Activated T-cell treated with anti-CD3 and anti-CD28 coated beads, Interleukin-2, amount 50 U/mL, for 4 hours (primary cell): ENCODE data around the gene ETV3. TPM values are rescaled to one million over a fixed set of nuclear protein-coding genes. Genes with fewer than 3 reads are reported as not detected.
"Not testable (repeated sequence)": the region's sequence is repeated elsewhere in the genome, so short reads cannot be mapped to it uniquely, and the experiment has no call there.

Experiments used
- ATAC-seq, 2 donors: fragments of 200-7000 bp; cut with Tn5 transposase; one replicate each; pipeline ENCODE4 v1.10.0; 2021
- DNase-seq: peaks from one replicate; pipeline ENCODE4 v3.0.0-alpha.2; 2020
- H3K27me3 Mint-ChIP-seq: one replicate; pipeline ENCODE4 v1.8.0; 2021; ENCODE audit warnings: low read depth, mixed read lengths
- H3K36me3 Mint-ChIP-seq: one replicate; pipeline ENCODE4 v1.8.0; 2022; ENCODE audit warnings: mixed read lengths; ENCODE audit not compliant: insufficient read depth
- H3K4me1 Mint-ChIP-seq: one replicate; pipeline ENCODE4 v1.8.0; 2021; ENCODE audit warnings: low read depth, mixed read lengths
- H3K4me3 Mint-ChIP-seq: one replicate; pipeline ENCODE4 v1.8.0; 2021; ENCODE audit warnings: mild to moderate bottlenecking, moderate library complexity, mixed read lengths
- H3K9me3 Mint-ChIP-seq: one replicate; pipeline ENCODE4 v1.8.0; 2021; ENCODE audit warnings: mixed read lengths
- total RNA-seq, 3 donors: library from RNA; stranded (reverse); gene quantifications; one replicate each; pipeline ENCODE4 v1.2.1, GENCODE V29; 2021

ETV3 gene
- total RNA-seq, result 10 to 100 TPM; 20.3 to 23.5 (median 21.2) TPM

DNA sequence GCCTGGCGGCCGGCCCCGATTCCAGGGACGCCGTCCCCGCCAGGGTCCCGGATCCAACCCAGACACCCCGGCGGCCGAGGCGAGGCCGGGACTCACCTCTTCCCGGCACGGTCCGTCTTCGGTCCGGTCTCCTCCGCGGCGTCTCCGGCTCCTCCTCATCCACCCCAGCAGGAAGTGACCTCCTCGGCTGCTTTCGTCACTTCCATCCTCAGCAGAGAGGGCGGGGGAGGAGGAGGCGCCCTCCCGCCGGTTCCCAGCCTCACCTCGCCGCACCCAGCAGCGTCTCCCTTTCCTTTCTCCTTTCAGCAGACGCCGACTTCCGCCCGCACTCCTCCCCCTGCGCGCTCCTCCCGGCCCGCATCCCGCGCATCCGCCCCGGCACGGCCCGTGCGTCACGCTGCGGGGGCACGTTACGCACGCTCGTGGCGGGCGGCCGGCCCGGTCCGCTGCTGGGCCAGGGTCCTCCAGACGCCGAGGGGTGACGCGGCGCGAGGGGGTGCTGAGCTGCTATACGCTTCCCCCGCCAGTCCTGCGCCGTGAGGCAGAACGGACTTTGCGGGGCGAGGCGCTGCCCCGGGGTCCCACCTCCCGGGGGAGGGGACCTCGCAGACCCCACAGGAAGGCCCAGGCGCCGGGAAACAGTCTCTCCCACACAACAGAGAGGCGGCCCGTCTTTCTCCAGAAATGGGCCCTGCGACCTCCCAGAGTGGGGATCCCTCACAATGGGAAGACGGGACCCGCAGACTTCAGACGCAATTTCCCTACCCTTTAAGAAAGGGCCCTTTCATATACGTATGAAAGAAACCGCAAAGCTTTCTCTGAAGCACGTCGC lies at the start of gene ETV3:
ETV3 (minus strand) TSS at position 176 of the 832 bp plus-strand sequence. CDS start 2,043 bp downstream, outside the sequence.
- ATAC-seq, result peak; percentile 82
- peaks cover 66% of the 10 kb centered on the region for H3K4me1 Mint-ChIP-seq

DNA sequence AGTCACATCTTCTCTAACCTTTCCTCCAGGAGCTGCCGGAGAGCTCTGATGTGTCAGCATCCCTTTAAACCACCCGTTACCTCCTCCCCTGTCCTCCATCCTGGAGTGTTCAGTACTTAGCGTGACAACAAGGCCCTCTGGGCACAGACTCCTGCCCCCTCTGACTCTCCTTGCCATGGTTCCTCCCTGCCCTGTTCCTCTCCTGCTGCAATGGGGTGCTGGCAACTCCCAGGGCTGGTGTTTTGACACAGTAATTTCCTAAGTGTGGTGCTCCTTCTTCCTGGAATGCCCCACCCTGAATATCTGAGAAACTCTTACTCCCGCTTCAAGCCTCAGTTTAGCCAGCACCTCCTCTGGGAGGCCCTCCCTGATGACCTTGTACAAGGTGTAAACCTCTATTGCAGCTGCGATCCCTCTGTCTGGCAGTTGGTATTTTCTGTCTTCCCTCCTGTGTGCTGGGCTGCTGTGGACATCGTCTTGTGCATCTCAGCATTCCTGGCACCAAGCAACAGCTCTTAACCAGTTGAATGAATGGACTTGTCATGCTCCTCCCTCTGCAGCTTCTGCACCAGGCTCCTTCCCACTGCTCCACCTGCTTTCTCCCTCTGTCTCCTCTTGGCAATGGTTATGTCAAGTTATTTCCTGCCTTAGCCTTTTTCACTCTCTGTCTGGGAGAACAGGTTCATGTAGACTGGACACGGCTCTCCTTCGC lies 48.2 kb upstream of the ETV3 start:
- peaks cover 34% of the 10 kb centered on the region for H3K27me3 Mint-ChIP-seq
- H3K36me3 Mint-ChIP-seq, result no peaks in the 10 kb centered on the region
- no peak overlapping the region for H3K4me3 Mint-ChIP-seq
- H3K4me1 Mint-ChIP-seq, result no peaks in the 10 kb centered on the region
- ATAC-seq, result no peak
- no peak for DNase-seq
- no peaks in the 10 kb centered on the region for H3K9me3 Mint-ChIP-seq

More for the DNA sequence above, at the start of gene ETV3:
- H3K36me3 Mint-ChIP-seq, result peaks cover 24% of the 10 kb centered on the region
- H3K4me3 Mint-ChIP-seq, result peak within 1 kb of the TSS; percentile 98
- peak; percentile 76 for DNase-seq
- H3K27me3 Mint-ChIP-seq, result no peaks in the 10 kb centered on the region
- no peaks in the 10 kb centered on the region for H3K9me3 Mint-ChIP-seq

DNA sequence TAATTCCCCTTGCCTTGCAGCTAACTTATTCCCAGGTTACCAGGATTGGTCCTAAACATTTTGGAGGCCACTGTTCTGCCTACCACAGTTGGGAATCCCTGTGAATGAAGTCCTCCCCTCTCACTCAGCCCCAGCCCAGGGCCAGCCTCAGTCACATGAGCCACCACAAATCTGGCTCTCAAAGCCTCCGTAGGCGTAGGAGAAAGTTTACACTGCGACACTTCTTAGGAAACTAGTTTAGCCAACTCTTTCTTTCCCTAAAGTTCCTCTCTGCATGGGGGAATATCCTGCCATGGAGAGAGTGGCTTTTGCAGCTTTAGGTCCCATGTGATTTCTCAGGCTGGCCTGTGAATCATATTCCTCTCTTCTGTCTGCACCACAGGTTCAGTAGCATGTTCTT lies 45.7 kb upstream of the ETV3 start:
- DNase-seq, result no peak
- H3K9me3 Mint-ChIP-seq, result no peaks in the 10 kb centered on the region
- H3K27me3 Mint-ChIP-seq, result peaks cover 35% of the 10 kb centered on the region
- H3K36me3 Mint-ChIP-seq, result no peaks in the 10 kb centered on the region
- ATAC-seq, result no peak
- H3K4me1 Mint-ChIP-seq, result no peaks in the 10 kb centered on the region
- no peak overlapping the region for H3K4me3 Mint-ChIP-seq

DNA sequence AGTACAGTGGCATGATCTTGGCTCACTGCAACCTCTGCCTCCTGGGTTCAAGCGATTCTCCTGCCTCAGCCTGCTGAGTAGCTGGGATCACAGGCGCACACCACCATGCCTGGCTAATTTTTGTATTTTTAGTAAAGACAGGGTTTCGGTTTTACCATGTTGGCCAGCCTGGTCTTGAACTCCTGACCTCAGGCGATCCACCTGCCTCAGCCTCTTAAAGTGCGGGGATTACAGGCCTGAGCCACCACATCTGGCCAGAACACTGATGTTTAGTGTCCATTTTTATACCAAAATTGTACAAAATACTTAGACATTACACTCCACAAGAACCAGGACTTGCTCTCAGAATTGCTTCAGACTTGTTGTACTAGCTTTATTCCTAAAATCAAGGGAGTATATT lies 44.2 kb upstream of the ETV3 start:
- ATAC-seq, H3K9me3 Mint-ChIP-seq, H3K36me3 Mint-ChIP-seq, H3K4me1 Mint-ChIP-seq, H3K4me3 Mint-ChIP-seq, DNase-seq: not testable (repeated sequence)
- H3K27me3 Mint-ChIP-seq, result peaks cover 29% of the 10 kb centered on the region

DNA sequence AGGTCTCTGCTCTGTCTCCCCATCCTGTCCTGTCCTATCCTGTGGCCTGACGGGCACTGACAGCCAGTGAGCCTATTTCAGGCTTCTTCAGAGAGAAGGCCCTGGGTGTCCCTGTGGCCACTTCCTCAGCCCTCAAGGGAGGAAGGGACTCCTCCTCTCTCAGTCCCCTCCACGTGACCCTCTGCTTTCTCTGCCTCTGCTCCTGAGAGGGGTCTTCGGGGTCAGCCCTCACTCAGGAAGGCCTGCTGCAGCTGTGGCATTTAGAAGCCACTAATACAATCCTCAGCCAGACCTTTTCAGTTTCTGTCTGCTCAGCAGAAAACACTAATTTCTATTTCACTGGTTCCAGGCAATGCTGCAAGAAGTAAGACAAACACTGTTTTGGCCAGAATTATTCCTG lies 43.6 kb upstream of the ETV3 start:
- Mint-ChIP-seq H3K36me3 (no peaks in the 10 kb centered on the region), H3K4me1 (no peaks in the 10 kb centered on the region), H3K4me3 (no peak overlapping the region), H3K9me3 (no peaks in the 10 kb centered on the region), H3K27me3 (peaks cover 31% of the 10 kb centered on the region)
- ATAC-seq, result no peak
- no peak for DNase-seq

DNA sequence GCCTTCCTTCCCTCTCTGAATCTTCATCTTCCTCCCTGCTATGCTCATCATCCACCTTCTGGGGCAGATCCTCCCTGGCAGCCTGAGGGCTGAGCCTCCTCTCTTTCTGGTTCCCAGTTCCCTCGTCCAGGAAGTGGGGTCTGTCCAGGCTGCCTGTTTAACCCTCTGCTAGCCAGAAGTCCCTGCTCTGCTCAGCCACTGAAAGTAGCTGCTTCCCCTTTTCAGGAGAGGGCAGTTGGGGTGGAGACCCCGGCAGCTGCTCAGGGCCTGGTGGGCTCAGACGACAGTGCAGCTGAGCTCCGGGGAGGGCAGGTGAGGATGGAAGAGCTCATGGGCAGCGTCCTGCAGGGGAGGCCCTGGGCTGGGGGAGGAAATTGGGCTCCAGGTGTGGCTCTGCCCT lies 43.1 kb upstream of the ETV3 start:
- no peaks in the 10 kb centered on the region for H3K4me1 Mint-ChIP-seq
- no peak for ATAC-seq
- no peak overlapping the region for H3K4me3 Mint-ChIP-seq
- H3K27me3 Mint-ChIP-seq, result peaks cover 36% of the 10 kb centered on the region
- no peak for DNase-seq
- H3K36me3 Mint-ChIP-seq, result no peaks in the 10 kb centered on the region
- H3K9me3 Mint-ChIP-seq, result no peaks in the 10 kb centered on the region

DNA sequence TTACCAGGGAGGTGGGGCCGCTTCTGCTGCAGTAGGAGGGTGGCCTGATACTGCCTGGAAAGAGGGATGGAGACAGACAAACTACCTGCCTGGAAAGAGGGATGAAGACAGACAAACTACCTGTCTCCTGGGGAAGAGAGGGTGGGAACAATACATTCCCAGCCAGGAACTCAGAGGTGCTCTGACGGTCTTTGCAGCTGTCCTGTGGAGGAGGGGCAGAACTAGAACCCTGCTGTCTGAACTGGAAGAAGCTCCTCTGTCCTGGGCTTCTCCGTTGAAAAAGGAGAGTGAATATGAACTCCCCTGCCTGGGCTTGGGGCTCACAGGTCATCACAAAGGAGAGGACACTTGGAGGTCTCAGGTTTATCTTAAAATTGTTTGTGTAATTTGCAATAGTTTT lies 40.3 kb upstream of the ETV3 start:
- Mint-ChIP-seq H3K9me3 (no peaks in the 10 kb centered on the region), H3K4me3 (no peak overlapping the region), H3K4me1 (no peaks in the 10 kb centered on the region), H3K36me3 (no peaks in the 10 kb centered on the region), H3K27me3 (peaks cover 37% of the 10 kb centered on the region)
- no peak for DNase-seq
- ATAC-seq, result no peak

DNA sequence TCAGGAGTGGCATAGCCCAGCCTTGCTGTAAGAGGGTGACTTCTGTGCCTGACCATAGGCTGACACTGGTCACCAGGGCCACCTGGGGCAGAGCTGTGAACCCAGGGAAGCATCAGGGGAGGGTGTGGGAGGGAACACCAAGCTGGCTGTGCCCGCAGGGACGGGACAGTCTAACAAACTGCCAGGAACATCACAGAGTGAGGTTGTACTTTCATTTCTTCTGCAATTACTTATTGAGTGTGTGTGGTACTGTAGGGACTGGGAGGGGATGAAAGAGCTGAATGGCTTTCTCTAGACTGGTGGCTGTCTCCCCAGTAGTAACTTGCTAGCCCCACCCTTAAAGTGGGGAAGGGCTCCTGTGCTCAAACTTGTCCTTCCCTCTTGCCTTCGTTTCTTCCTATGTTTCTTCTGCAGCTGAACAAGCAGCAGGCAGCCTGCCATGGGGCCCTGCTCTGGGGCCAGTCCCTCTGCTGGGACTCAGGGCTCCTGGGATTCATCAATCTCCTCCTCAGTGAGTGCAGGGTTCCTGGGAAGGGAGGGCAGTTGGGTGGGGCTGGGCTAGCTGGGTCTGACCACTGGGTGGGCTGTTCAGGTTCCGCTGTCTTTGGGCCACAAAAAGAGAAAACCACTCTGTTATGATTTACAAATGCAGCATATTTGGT lies 39.7 kb upstream of the ETV3 start:
- H3K36me3 Mint-ChIP-seq, result no peaks in the 10 kb centered on the region
- no peaks in the 10 kb centered on the region for H3K4me1 Mint-ChIP-seq
- ATAC-seq (no peak), DNase-seq (no peak)
- H3K4me3 Mint-ChIP-seq, result no peak overlapping the region
- no peaks in the 10 kb centered on the region for H3K9me3 Mint-ChIP-seq
- peaks cover 41% of the 10 kb centered on the region for H3K27me3 Mint-ChIP-seq

DNA sequence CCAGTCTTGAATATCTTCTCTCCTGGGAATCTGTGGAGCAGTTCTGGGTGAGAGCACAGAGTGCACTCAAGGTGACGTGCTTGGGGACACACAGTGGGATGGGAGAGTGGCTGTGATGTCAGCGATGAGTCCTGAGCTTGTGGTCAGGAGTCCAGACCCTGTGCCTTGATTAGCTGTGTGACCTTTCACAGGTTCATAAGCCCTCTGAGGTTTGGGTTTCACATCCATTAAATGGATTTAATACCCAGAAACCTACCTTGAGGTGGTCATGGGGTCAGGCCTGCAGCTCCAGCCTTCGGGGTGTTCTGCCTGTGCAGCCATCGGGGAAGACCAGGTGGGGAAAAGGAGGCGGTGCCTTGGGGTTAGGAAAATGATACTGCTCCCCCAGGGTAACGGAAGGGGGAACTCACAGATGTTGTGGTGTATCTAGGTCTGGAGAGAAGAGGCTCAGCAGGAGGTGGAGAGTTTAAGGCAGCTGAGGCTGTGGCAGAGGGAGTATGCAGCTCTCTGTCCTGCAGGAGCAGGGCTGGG lies 38.5 kb upstream of the ETV3 start:
- DNase-seq, result no peak
- no peak for ATAC-seq

DNA sequence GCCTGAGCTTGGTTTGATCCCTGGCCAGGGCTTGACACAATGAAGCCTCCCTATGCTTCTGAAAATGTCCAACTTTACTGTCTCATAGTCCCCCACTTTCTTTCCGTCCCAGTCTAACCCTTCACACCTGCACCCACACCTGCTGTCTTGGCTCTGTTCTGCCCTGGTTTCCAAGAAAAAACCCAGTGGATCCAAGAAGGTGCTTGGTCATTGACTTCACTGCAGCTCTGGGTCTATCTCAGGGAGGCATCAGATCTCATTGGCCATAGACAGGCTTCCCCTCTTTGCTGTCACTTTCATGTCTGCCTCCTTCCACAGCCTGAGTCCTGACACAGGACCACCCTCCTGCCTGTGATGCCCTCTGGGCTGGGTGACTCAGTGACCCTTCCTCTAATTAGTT lies 37.8 kb upstream of the ETV3 start:
- no peak overlapping the region for H3K4me3 Mint-ChIP-seq
- ATAC-seq, result no peak
- no peaks in the 10 kb centered on the region for H3K4me1 Mint-ChIP-seq
- H3K36me3 Mint-ChIP-seq, result no peaks in the 10 kb centered on the region
- H3K27me3 Mint-ChIP-seq, result peaks cover 40% of the 10 kb centered on the region
- no peaks in the 10 kb centered on the region for H3K9me3 Mint-ChIP-seq
- no peak for DNase-seq

More for the DNA sequence above, 38.5 kb upstream of the ETV3 start:
- H3K4me3 Mint-ChIP-seq, result no peak overlapping the region
- H3K27me3 Mint-ChIP-seq, result peaks cover 38% of the 10 kb centered on the region
- no peaks in the 10 kb centered on the region for H3K9me3 Mint-ChIP-seq
- no peaks in the 10 kb centered on the region for H3K36me3 Mint-ChIP-seq
- no peaks in the 10 kb centered on the region for H3K4me1 Mint-ChIP-seq

DNA sequence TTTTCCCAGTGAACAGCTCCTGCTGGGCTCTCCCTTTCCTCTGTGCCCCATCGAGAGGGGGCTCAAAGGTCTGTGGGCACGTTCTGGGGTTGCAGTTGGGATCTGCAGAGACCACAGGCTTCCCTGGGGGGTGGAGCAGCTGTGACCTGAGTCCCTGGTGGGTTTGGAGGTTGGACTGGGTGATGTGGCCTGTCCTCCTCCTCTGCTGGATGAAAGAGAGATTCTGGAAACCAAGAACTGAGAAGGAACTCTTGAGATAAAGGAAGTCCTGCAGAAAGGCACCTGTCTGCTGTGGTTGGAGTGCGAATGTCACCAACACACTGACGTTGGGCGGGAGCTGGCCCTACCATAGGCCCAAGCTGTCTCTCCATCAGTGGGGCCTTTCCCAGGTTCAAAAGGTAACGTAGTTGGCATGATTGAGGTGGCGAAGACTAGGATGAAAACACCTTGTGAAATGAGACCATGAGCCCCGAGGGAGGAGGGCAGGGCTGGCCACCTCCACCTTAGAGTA lies 35.8 kb upstream of the ETV3 start:
- DNase-seq, result no peak
- H3K4me3 Mint-ChIP-seq, result no peak overlapping the region

DNA sequence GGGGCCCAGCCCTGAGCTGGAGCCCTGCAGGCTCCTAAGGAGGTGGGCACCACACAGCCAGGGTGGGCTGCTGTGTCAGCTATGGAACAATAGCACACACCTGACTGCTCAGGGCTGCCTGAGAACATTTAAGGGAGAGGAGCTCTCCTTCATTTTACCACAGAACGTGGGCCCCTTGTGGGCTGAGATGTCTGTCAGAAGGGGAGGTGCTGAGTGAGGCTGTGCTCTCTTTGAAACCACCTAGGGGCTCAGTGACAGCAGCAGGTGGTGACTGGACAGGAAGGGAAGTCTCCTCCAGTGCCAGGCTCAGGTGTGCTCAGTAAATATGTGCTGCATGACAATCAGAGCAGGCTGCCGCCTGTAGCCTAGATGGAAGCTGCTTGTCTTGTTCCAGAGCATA lies 35.0 kb upstream of the ETV3 start:
- not testable (repeated sequence) for H3K36me3 Mint-ChIP-seq, H3K4me1 Mint-ChIP-seq, ATAC-seq, H3K9me3 Mint-ChIP-seq, DNase-seq, H3K4me3 Mint-ChIP-seq
- H3K27me3 Mint-ChIP-seq, result peaks cover 31% of the 10 kb centered on the region

More for the DNA sequence above, 35.8 kb upstream of the ETV3 start:
- no peaks in the 10 kb centered on the region for H3K4me1 Mint-ChIP-seq
- no peaks in the 10 kb centered on the region for H3K36me3 Mint-ChIP-seq
- H3K27me3 Mint-ChIP-seq, result peaks cover 34% of the 10 kb centered on the region
- H3K9me3 Mint-ChIP-seq, result no peaks in the 10 kb centered on the region
- no peak for ATAC-seq

DNA sequence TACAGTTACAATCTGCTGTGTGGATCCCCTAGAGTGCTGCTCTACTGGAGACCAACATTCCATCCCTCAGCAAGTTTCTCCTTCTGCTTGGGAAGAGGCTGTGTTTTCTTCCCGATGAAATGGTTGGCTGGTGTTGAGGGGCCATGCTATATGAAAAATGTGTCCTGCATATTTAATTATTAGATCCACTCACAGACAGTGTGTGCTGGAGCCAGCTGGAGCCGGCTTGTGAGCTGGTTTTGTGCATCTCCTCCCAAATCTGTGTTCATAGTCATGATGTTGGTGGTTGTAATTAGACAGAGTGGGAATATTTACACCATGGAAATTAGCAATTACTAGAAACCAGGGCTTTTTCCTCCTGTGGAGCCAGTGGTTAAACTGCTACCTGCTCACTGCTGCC lies 34.4 kb upstream of the ETV3 start:
- not testable (repeated sequence) for H3K36me3 Mint-ChIP-seq, H3K4me1 Mint-ChIP-seq, H3K4me3 Mint-ChIP-seq, ATAC-seq, DNase-seq, H3K9me3 Mint-ChIP-seq
- peaks cover 33% of the 10 kb centered on the region for H3K27me3 Mint-ChIP-seq

DNA sequence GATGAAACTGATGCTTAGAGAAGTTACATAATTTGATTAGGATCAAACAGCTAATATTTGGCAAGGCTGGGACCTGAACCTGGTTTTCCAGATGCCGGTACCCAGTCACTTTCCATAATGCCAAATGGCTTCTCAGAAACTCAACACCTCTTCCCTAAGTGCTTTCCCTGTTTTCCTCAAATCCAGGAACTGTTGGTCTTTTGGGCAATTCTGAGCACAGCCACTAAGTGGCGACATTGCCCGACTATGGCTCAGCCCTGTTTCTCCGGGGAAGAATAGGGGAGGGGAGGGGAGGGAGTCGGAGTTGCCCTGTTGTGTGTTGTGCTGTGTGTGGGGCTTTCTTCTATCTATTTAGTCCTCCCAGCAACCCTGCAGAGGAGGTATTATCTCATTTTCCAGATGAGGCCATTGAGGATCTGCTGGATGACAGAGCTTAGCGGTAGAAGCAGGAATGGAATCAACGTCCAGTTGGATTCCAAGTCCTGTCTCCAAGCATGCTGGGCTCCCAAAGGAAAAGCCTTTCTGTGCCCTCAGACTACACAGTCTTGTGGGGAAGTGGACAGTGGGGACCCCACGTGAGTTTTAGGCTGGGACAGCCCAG lies 33.8 kb upstream of the ETV3 start:
- H3K27me3 Mint-ChIP-seq, result peaks cover 35% of the 10 kb centered on the region
- not testable (repeated sequence) for H3K36me3 Mint-ChIP-seq, H3K4me1 Mint-ChIP-seq, DNase-seq, H3K4me3 Mint-ChIP-seq, H3K9me3 Mint-ChIP-seq
- peak in 1 of 2 donors; percentile 38 for ATAC-seq
